ENCODE data around the gene OGDH.

The OGDH gene

GRCh38 chr7:44647981-44648714 lies 41.7 kb downstream of the OGDH start:
- Histone ChIP-seq H3K4me1 (ENCODE audit: insufficient read depth, poor library complexity, severe bottlenecking) (no peaks in the 10 kb centered on the region), H3K27ac (ENCODE audit: poor library complexity, severe bottlenecking) (no peak overlapping the region), H3K27me3 (ENCODE audit: insufficient read depth, poor library complexity, severe bottlenecking) (no peaks in the 10 kb centered on the region), H3K9me3 (ENCODE audit: severe bottlenecking) (no peaks in the 10 kb centered on the region), H3K36me3 (ENCODE audit: low read depth) (peaks cover 68% of the 10 kb centered on the region), H3K4me3 (ENCODE audit: severe bottlenecking) (no peak overlapping the region)
- DNase-seq (ENCODE audit: low spot score) (no peak), ATAC-seq (ENCODE audit: low read depth) (no peak)
- no peak for TF ChIP-seq CTCF (IDR thresholded peaks at IDR 0.05; ENCODE audit: poor library complexity, severe bottlenecking)

- DNase-seq (ENCODE audit: low spot score), result no peak
- H3K4me3 ChIP-seq (ENCODE audit: severe bottlenecking), result no peak overlapping the region
- H3K27me3 ChIP-seq (ENCODE audit: insufficient read depth, poor library complexity, severe bottlenecking), result no peaks in the 10 kb centered on the region
- peaks cover 73% of the 10 kb centered on the region for H3K36me3 ChIP-seq (ENCODE audit: low read depth)
- no peaks in the 10 kb centered on the region for H3K4me1 ChIP-seq (ENCODE audit: insufficient read depth, poor library complexity, severe bottlenecking)
- H3K9me3 ChIP-seq (ENCODE audit: severe bottlenecking), result no peaks in the 10 kb centered on the region
- no peak for TF ChIP-seq CTCF (IDR thresholded peaks at IDR 0.05; ENCODE audit: poor library complexity, severe bottlenecking)
- H3K27ac ChIP-seq (ENCODE audit: poor library complexity, severe bottlenecking), result no peak overlapping the region
- ATAC-seq (ENCODE audit: low read depth), result no peak
Observed at GRCh38 chr7:44650242-44650641, 43.8 kb downstream of the OGDH start.

- ATAC-seq (ENCODE audit: low read depth) (no peak), DNase-seq (ENCODE audit: low spot score) (no peak)
- Histone ChIP-seq H3K4me3 (ENCODE audit: severe bottlenecking) (no peak overlapping the region), H3K27me3 (ENCODE audit: insufficient read depth, poor library complexity, severe bottlenecking) (no peaks in the 10 kb centered on the region), H3K36me3 (ENCODE audit: low read depth) (peaks cover 68% of the 10 kb centered on the region), H3K9me3 (ENCODE audit: severe bottlenecking) (no peaks in the 10 kb centered on the region), H3K27ac (ENCODE audit: poor library complexity, severe bottlenecking) (no peak overlapping the region), H3K4me1 (ENCODE audit: insufficient read depth, poor library complexity, severe bottlenecking) (no peaks in the 10 kb centered on the region)
- TF ChIP-seq CTCF (IDR thresholded peaks at IDR 0.05; ENCODE audit: poor library complexity, severe bottlenecking), result no peak
Observed at GRCh38 chr7:44650772-44651171, 44.3 kb downstream of the OGDH start.

GRCh38 chr7:44652535-44652934 lies 46.1 kb downstream of the OGDH start:
- Histone ChIP-seq H3K27me3 (ENCODE audit: insufficient read depth, poor library complexity, severe bottlenecking) (no peaks in the 10 kb centered on the region), H3K4me1 (ENCODE audit: insufficient read depth, poor library complexity, severe bottlenecking) (no peaks in the 10 kb centered on the region), H3K9me3 (ENCODE audit: severe bottlenecking) (no peaks in the 10 kb centered on the region), H3K27ac (ENCODE audit: poor library complexity, severe bottlenecking) (no peak overlapping the region), H3K4me3 (ENCODE audit: severe bottlenecking) (no peak overlapping the region), H3K36me3 (ENCODE audit: low read depth) (peaks cover 65% of the 10 kb centered on the region)
- no peak for TF ChIP-seq CTCF (IDR thresholded peaks at IDR 0.05; ENCODE audit: poor library complexity, severe bottlenecking)
- DNase-seq (ENCODE audit: low spot score) (no peak), ATAC-seq (ENCODE audit: low read depth) (no peak)

GRCh38 chr7:44654255-44654796 lies 47.9 kb downstream of the OGDH start:
- Histone ChIP-seq H3K27ac (ENCODE audit: poor library complexity, severe bottlenecking) (no peak overlapping the region), H3K36me3 (ENCODE audit: low read depth) (peaks cover 66% of the 10 kb centered on the region), H3K27me3 (ENCODE audit: insufficient read depth, poor library complexity, severe bottlenecking) (no peaks in the 10 kb centered on the region), H3K9me3 (ENCODE audit: severe bottlenecking) (peaks cover 2% of the 10 kb centered on the region), H3K4me1 (ENCODE audit: insufficient read depth, poor library complexity, severe bottlenecking) (no peaks in the 10 kb centered on the region), H3K4me3 (ENCODE audit: severe bottlenecking) (no peak overlapping the region)
- TF ChIP-seq CTCF (IDR thresholded peaks at IDR 0.05; ENCODE audit: poor library complexity, severe bottlenecking), result no peak
- ATAC-seq (ENCODE audit: low read depth), result no peak
- no peak for DNase-seq (ENCODE audit: low spot score)
